Measurements from ENCODE around the gene DNHD1. TPM values are rescaled to one million over a fixed set of nuclear protein-coding genes. Genes with fewer than 3 reads are reported as not detected.

The DNHD1 gene
- total and polyA plus RNA-seq, 2 of the 13 experiments (the other 11 are each of a cell fraction or from before 2014, with no cell fraction given) = 2.7 to 9.3 TPM

DNA sequence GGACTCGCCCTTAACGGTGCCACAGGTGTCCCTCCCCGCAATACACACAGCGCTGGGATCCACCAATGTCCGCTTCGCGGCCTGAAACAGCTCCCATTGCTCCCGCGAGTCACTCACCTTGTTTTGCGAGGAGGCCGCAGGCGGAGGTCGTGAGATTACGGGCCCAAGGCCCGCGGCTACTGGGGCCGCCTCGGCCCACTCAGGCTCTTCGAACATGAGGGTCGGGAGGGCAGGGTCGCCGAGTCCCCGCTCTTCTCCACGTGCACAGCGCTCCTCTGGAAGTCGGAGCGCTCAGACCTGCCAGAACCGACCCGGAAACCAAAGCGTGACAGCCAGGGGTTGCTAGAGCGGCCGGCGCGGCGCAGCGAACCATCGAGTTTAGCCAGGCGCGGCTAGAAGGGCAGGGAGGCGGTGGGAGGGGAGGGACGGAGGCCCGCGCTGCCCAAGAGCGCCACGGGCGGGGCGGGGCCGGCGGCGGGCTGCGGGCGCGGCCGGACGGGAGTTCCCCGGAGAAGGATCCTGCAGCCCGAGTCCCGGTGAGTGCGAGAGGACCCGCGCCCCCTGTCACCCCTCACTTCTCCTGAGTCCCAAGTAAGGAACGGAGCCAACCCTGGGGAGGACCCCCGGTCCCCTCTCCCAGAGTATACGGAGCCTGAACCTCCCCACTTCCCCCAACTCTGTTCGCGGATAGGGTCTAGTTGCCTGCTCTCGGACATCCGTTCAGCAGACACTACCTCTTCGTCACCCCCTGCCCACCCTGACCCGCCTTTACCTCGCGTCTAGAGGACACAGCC lies 106.4 kb downstream of the DNHD1 start, which contains the start of the genes ILK and RRP8 (continued):
- no peak for TF ChIP-seq CCAR2 (optimal IDR thresholded peaks at IDR 0.05; ENCODE audit: low read depth, low read length)
- TF ChIP-seq, protein P1, sequence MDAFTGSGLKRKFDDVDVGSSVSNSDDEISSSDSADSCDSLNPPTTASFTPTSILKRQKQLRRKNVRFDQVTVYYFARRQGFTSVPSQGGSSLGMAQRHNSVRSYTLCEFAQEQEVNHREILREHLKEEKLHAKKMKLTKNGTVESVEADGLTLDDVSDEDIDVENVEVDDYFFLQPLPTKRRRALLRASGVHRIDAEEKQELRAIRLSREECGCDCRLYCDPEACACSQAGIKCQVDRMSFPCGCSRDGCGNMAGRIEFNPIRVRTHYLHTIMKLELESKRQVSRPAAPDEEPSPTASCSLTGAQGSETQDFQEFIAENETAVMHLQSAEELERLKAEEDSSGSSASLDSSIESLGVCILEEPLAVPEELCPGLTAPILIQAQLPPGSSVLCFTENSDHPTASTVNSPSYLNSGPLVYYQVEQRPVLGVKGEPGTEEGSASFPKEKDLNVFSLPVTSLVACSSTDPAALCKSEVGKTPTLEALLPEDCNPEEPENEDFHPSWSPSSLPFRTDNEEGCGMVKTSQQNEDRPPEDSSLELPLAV (CRISPR knock-in tag; conservative IDR thresholded peaks at IDR 0.05; ENCODE audit: low read depth) = no peak; the same call in 1 of the 2 replicates
- TF ChIP-seq ZSCAN9 (CRISPR knock-in tag; IDR thresholded peaks at IDR 0.05; ENCODE audit: borderline replicate concordance) = no peak
- TF ChIP-seq ZNF619 (CRISPR knock-in tag; IDR thresholded peaks at IDR 0.05) = no peak
- peak; percentile 92 for TF ChIP-seq GATAD1 (CRISPR knock-in tag; IDR thresholded peaks at IDR 0.05)
- TF ChIP-seq, protein P2, sequence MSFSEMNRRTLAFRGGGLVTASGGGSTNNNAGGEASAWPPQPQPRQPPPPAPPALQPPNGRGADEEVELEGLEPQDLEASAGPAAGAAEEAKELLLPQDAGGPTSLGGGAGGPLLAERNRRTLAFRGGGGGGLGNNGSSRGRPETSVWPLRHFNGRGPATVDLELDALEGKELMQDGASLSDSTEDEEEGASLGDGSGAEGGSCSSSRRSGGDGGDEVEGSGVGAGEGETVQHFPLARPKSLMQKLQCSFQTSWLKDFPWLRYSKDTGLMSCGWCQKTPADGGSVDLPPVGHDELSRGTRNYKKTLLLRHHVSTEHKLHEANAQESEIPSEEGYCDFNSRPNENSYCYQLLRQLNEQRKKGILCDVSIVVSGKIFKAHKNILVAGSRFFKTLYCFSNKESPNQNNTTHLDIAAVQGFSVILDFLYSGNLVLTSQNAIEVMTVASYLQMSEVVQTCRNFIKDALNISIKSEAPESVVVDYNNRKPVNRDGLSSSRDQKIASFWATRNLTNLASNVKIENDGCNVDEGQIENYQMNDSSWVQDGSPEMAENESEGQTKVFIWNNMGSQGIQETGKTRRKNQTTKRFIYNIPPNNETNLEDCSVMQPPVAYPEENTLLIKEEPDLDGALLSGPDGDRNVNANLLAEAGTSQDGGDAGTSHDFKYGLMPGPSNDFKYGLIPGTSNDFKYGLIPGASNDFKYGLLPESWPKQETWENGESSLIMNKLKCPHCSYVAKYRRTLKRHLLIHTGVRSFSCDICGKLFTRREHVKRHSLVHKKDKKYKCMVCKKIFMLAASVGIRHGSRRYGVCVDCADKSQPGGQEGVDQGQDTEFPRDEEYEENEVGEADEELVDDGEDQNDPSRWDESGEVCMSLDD (CRISPR knock-in tag; IDR thresholded peaks at IDR 0.05; ENCODE audit: borderline replicate concordance) = no peak; the same call in 1 of the 2 replicates
- no peak for TF ChIP-seq SMARCC2 (IDR thresholded peaks at IDR 0.05)
- TF ChIP-seq ZNF260 (CRISPR knock-in tag; IDR thresholded peaks at IDR 0.05; ENCODE audit: borderline replicate concordance, low read depth) = no peak
- peak; percentile 90 for TF ChIP-seq TMF1 (CRISPR knock-in tag; IDR thresholded peaks at IDR 0.05; ENCODE audit: low read depth)
- TF ChIP-seq NONO (IDR thresholded peaks at IDR 0.05) = no peak
- TF ChIP-seq NONO (CRISPR knock-in tag; conservative IDR thresholded peaks at IDR 0.05) = peak; percentile 95; the same call in 1 of the 2 replicates
- no peak for TF ChIP-seq ZNF235 (CRISPR knock-in tag; IDR thresholded peaks at IDR 0.05; ENCODE audit: borderline replicate concordance)
- TF ChIP-seq, protein P3, sequence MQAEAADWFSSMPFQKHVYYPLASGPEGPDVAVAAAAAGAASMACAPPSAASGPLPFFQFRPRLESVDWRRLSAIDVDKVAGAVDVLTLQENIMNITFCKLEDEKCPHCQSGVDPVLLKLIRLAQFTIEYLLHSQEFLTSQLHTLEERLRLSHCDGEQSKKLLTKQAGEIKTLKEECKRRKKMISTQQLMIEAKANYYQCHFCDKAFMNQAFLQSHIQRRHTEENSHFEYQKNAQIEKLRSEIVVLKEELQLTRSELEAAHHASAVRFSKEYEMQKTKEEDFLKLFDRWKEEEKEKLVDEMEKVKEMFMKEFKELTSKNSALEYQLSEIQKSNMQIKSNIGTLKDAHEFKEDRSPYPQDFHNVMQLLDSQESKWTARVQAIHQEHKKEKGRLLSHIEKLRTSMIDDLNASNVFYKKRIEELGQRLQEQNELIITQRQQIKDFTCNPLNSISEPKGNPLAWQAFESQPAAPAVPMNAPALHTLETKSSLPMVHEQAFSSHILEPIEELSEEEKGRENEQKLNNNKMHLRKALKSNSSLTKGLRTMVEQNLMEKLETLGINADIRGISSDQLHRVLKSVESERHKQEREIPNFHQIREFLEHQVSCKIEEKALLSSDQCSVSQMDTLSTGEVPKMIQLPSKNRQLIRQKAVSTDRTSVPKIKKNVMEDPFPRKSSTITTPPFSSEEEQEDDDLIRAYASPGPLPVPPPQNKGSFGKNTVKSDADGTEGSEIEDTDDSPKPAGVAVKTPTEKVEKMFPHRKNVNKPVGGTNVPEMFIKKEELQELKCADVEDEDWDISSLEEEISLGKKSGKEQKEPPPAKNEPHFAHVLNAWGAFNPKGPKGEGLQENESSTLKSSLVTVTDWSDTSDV (CRISPR knock-in tag; IDR thresholded peaks at IDR 0.05) = no peak
- TF ChIP-seq ZNF263 (CRISPR knock-in tag; IDR thresholded peaks at IDR 0.05) = no peak
- no peak for TF ChIP-seq REXO4 (CRISPR knock-in tag; IDR thresholded peaks at IDR 0.05; ENCODE audit: borderline replicate concordance)
- TF ChIP-seq, protein P4, sequence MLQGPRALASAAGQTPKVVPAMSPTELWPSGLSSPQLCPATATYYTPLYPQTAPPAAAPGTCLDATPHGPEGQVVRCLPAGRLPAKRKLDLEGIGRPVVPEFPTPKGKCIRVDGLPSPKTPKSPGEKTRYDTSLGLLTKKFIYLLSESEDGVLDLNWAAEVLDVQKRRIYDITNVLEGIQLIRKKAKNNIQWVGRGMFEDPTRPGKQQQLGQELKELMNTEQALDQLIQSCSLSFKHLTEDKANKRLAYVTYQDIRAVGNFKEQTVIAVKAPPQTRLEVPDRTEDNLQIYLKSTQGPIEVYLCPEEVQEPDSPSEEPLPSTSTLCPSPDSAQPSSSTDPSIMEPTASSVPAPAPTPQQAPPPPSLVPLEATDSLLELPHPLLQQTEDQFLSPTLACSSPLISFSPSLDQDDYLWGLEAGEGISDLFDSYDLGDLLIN (CRISPR knock-in tag; IDR thresholded peaks at IDR 0.05; ENCODE audit: borderline replicate concordance) = no peak
- no peak for TF ChIP-seq SNRNP70 (IDR thresholded peaks at IDR 0.05; ENCODE audit: low read depth, low read length)
- no peak for TF ChIP-seq TCF7L2 (IDR thresholded peaks at IDR 0.05; ENCODE audit: low read depth, low read length)
- TF ChIP-seq ZNF468 (CRISPR knock-in tag; IDR thresholded peaks at IDR 0.05) = no peak
- no peak for TF ChIP-seq ZNF20 (CRISPR knock-in tag; IDR thresholded peaks at IDR 0.05)
- peak; percentile 55; the same call in 1 of the 2 replicates for TF ChIP-seq EED (CRISPR knock-in tag; IDR thresholded peaks at IDR 0.05)
- TF ChIP-seq ZNF431 (CRISPR knock-in tag; IDR thresholded peaks at IDR 0.05; ENCODE audit: borderline replicate concordance, low read depth) = peak; percentile 86; the same call in 1 of the 2 replicates

All from HepG2 (cell line).